Osteoblast (primary cell): Measurements from ENCODE around the gene CRTC3. TPM values are rescaled to one million over a fixed set of nuclear protein-coding genes. Genes with fewer than 3 reads are reported as not detected.
"Not testable (repeated sequence)": the region's sequence is repeated elsewhere in the genome, so short reads cannot be mapped to it uniquely, and the experiment has no call there.

Experiments used
- DNase-seq: peaks from one replicate; pipeline ENCODE4 v3.0.0; 2011; ENCODE audit warnings: low spot score, mixed read lengths; ENCODE audit not compliant: insufficient read length; ENCODE audit errors: missing footprints
- H2AFZ ChIP-seq: 2 replicates; pipeline ENCODE4 v1.6.0; 2011; ENCODE audit warnings: mild to moderate bottlenecking, low read length
- H3K27ac ChIP-seq: 2 replicates; pipeline ENCODE4 v1.5.1; 2011; ENCODE audit warnings: mild to moderate bottlenecking, low read depth, low read length, moderate library complexity
- H3K27me3 ChIP-seq: 2 replicates; pipeline ENCODE4 v1.6.0; 2012; ENCODE audit warnings: mild to moderate bottlenecking, control low read depth, inconsistent platforms, low read length, moderate library complexity; ENCODE audit not compliant: insufficient read depth
- H3K36me3 ChIP-seq: 2 replicates; pipeline ENCODE4 v1.5.1; 2011; ENCODE audit warnings: mild to moderate bottlenecking, low read length, control low read depth, moderate library complexity; ENCODE audit not compliant: insufficient read depth
- H3K4me1 ChIP-seq: 2 replicates; pipeline ENCODE4 v1.5.1; 2011; ENCODE audit warnings: mild to moderate bottlenecking, low read length, control low read depth, moderate library complexity; ENCODE audit not compliant: insufficient read depth
- H3K4me2 ChIP-seq: 2 replicates; pipeline ENCODE4 v1.6.0; 2011; ENCODE audit warnings: mild to moderate bottlenecking, low read length; ENCODE audit not compliant: insufficient read depth
- H3K4me3 ChIP-seq: fragments of 200-600 bp; sonication (generic); 3 replicates; pipeline ENCODE4 v1.5.1; 2012; ENCODE audit warnings: mild to moderate bottlenecking, low read length, inconsistent platforms; ENCODE audit not compliant: insufficient read depth
- H3K79me2 ChIP-seq: 2 replicates; pipeline ENCODE4 v1.6.0; 2012; ENCODE audit warnings: mild to moderate bottlenecking, low read length, control low read depth, inconsistent platforms; ENCODE audit not compliant: insufficient read depth
- H3K9me3 ChIP-seq: 2 replicates; pipeline ENCODE4 v1.5.1; 2011; ENCODE audit warnings: low read depth, low read length, control low read depth
- H4K20me1 ChIP-seq: 2 replicates; pipeline ENCODE4 v1.6.0; 2012; ENCODE audit warnings: mild to moderate bottlenecking, low read length, control low read depth; ENCODE audit not compliant: insufficient read depth
- total RNA-seq: library from RNA; depleted of rRNA; stranded (reverse); fragments of >200 nt; gene quantifications from 2 replicates; pipeline ENCODE4 v1.2.3, GENCODE V29; 2012
- TF ChIP-seq, protein P1 (sequence below): IDR thresholded peaks from 2 replicates; pipeline ENCODE4 v1.5.1; 2011; ENCODE audit warnings: mild to moderate bottlenecking, low read depth, low read length, moderate library complexity; ENCODE audit errors: extremely low read depth

The CRTC3 gene
- total RNA-seq, 1 donor: 25.0 TPM

DNA sequence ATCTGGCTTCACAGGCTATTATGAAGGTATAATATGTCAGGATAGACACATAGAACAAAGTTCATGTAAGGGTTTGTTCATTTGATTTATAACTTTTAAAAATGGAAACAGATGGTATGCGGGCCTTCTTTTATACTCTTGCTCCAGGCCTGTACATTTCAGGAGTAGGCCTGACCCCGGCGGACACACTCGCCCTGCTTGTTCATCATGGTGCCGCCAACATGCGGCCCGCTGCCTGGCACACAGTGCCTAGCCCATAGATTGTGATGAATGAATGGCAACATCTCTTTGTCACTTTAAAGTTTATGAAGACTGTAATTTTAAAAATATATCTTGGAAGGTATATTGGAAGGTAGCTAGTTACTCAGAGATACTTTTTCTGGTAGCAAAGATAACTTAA is 95.3 kb downstream of the CRTC3 start:
- H3K27ac ChIP-seq: no peak overlapping the region
- H3K9me3 ChIP-seq: no peaks in the 10 kb centered on the region
- H3K4me2 ChIP-seq: no peak overlapping the region
- H3K36me3 ChIP-seq: peaks cover 59% of the 10 kb centered on the region
- H3K79me2 ChIP-seq: no peaks in the 10 kb centered on the region
- no peaks in the 10 kb centered on the region for H3K27me3 ChIP-seq
- H2AFZ ChIP-seq: no peak overlapping the region
- no peaks in the 10 kb centered on the region for H4K20me1 ChIP-seq
- TF ChIP-seq, protein P1, sequence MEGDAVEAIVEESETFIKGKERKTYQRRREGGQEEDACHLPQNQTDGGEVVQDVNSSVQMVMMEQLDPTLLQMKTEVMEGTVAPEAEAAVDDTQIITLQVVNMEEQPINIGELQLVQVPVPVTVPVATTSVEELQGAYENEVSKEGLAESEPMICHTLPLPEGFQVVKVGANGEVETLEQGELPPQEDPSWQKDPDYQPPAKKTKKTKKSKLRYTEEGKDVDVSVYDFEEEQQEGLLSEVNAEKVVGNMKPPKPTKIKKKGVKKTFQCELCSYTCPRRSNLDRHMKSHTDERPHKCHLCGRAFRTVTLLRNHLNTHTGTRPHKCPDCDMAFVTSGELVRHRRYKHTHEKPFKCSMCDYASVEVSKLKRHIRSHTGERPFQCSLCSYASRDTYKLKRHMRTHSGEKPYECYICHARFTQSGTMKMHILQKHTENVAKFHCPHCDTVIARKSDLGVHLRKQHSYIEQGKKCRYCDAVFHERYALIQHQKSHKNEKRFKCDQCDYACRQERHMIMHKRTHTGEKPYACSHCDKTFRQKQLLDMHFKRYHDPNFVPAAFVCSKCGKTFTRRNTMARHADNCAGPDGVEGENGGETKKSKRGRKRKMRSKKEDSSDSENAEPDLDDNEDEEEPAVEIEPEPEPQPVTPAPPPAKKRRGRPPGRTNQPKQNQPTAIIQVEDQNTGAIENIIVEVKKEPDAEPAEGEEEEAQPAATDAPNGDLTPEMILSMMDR: no peak
- DNase-seq: no peak
- no peak overlapping the region for H3K4me3 ChIP-seq
- no peaks in the 10 kb centered on the region for H3K4me1 ChIP-seq

DNA sequence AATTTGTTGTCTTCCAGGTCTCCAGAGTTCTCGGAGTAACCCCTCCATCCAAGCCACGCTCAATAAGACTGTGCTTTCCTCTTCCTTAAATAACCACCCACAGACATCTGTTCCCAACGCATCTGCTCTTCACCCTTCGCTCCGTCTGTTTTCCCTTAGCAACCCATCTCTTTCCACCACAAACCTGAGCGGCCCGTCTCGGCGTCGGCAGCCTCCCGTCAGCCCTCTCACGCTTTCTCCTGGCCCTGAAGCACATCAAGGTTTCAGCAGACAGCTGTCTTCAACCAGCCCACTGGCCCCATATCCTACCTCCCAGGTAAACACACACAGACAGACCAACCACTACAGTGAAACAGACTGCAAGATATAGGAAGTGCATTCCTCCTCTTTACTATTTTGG is 99.5 kb downstream of the CRTC3 start:
- H2AFZ ChIP-seq: no peak overlapping the region
- TF ChIP-seq, protein P1: no peak
- H3K27me3 ChIP-seq: no peaks in the 10 kb centered on the region
- H3K79me2 ChIP-seq: no peaks in the 10 kb centered on the region
- no peak overlapping the region for H3K4me2 ChIP-seq
- DNase-seq: no peak
- H3K36me3 ChIP-seq: peaks cover 80% of the 10 kb centered on the region
- no peaks in the 10 kb centered on the region for H3K9me3 ChIP-seq
- H3K4me1 ChIP-seq: no peaks in the 10 kb centered on the region
- H4K20me1 ChIP-seq: no peaks in the 10 kb centered on the region
- no peak overlapping the region for H3K4me3 ChIP-seq
- no peak overlapping the region for H3K27ac ChIP-seq

DNA sequence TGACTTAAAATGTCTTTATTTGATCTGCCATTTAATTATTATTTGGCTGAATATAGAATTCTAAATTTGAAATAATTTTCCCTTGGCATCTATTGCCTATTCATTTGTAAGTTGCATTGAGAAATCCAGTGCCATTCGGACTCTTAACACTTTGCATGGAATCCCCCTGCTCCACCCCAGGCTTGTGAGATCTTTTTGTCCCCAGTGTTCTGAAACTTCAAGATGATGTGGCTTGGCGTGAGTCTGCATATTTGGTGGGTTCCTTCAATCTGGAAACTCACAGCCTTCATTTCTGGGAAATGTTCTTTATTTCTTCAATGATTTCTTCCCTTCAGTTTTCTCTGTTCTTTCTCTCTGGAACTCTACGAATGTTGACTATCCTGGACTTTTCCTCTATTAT is 103.6 kb downstream of the CRTC3 start:
- Histone ChIP-seq H2AFZ (no peak overlapping the region), H3K79me2 (no peaks in the 10 kb centered on the region), H3K9me3 (no peaks in the 10 kb centered on the region), H4K20me1 (no peaks in the 10 kb centered on the region), H3K27ac (no peak overlapping the region), H3K4me1 (no peaks in the 10 kb centered on the region), H3K36me3 (peaks cover 69% of the 10 kb centered on the region), H3K4me2 (no peak overlapping the region), H3K4me3 (no peak overlapping the region), H3K27me3 (no peaks in the 10 kb centered on the region)
- TF ChIP-seq, protein P1: no peak
- no peak for DNase-seq

DNA sequence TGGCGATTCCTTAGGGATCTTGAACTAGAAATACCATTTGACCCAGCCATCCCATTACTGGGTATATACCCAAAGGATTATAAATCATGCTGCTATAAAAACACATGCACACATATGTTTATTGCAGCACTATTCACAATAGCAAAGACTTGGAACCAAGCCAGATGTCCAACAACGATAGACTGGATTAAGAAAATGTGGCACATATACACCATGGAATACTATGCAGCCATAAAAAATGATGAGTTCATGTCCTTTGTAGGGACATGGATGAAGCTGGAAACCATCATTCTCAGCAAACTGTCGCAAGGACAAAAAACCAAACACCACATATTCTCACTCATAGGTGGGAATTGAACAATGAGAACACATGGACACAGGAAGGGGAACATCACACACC is 107.3 kb downstream of the CRTC3 start:
- H2AFZ ChIP-seq, H3K27me3 ChIP-seq, H3K4me3 ChIP-seq, H3K79me2 ChIP-seq, H4K20me1 ChIP-seq, DNase-seq, H3K9me3 ChIP-seq, H3K4me1 ChIP-seq, H3K27ac ChIP-seq, H3K4me2 ChIP-seq: not testable (repeated sequence)
- peaks cover 66% of the 10 kb centered on the region for H3K36me3 ChIP-seq
